Gastrocnemius medialis (tissue), 4 donors: Measurements from ENCODE around the gene WDR72.

Source experiments
- CTCF ChIP-seq, 5 experiments: fragments of 450-650 bp in 3 of 5; fragments of 200-600 bp in 2 of 5; sonication (generic) in 2 of 5; IDR thresholded peaks in 4 of 5; conservative IDR thresholded peaks in 1 of 5; 1 replicate in 4 of 5; 2 replicates in 1 of 5; pipeline ENCODE4 v1.5.1; 2016 to 2019; ENCODE audit warnings: antibody characterized with exemption in 5 of 5, mild to moderate bottlenecking in 3 of 5, moderate library complexity in 3 of 5
- POLR2A ChIP-seq, 2 donors: fragments of 450-650 bp; IDR thresholded peaks; one replicate each; pipeline ENCODE4 v1.6.1; 2017; ENCODE audit warnings: antibody characterized with exemption in 2 of 2, mild to moderate bottlenecking in 2 of 2, moderate library complexity in 2 of 2

GRCh38 chr15:53576841-53577240 is 182.6 kb downstream of the WDR72 start:
- TF ChIP-seq POLR2A (IDR thresholded peaks at IDR 0.05) (no peak), CTCF (IDR thresholded peaks at IDR 0.05 in 4 of 5, conservative IDR thresholded peaks at IDR 0.05 in 1 of 5) (no peak)
